Body of pancreas (tissue), 4 donors: Measurements from ENCODE around the gene ZNF747. TPM values are rescaled to one million over a fixed set of nuclear protein-coding genes. Genes with fewer than 3 reads are reported as not detected.

ENCODE experiments used
- ATAC-seq: fragments of 150-250 bp; one replicate; pipeline ENCODE4 v1.9.1; 2016
- DNase-seq, 4 donors: peaks; one replicate each; pipeline ENCODE4 v3.0.0-alpha.2; 2019
- H3K27ac ChIP-seq, 4 donors: fragments of 200-600 bp; sonication (generic); 1 replicate in 3 of 4; 2 replicates in 1 of 4; pipeline versions ENCODE4 v1.5.1 to v1.6.1; 2016 to 2019; ENCODE audit warnings: mild to moderate bottlenecking in 1 of 4, mixed read lengths in 1 of 4, moderate library complexity in 1 of 4
- H3K27me3 ChIP-seq, 2 donors: fragments of 200-600 bp; sonication (generic); one replicate each; pipeline ENCODE4 v1.6.0; 2016; ENCODE audit warnings: mild to moderate bottlenecking in 1 of 2
- H3K36me3 ChIP-seq, 2 donors: fragments of 200-600 bp; sonication (generic); replicated peaks in 1 of 2; 2 replicates each; pipeline ENCODE4 v1.5.1; 2016; ENCODE audit warnings: low read depth in 2 of 2; ENCODE audit not compliant: insufficient read depth in 1 of 2
- H3K4me1 ChIP-seq: fragments of 200-600 bp; sonication (generic); one replicate; pipeline ENCODE4 v1.6.0; 2016
- H3K4me3 ChIP-seq, 2 donors: fragments of 200-600 bp; sonication (generic); 1 replicate in 1 of 2; 2 replicates in 1 of 2; pipeline ENCODE4 v1.5.1; 2016 to 2019
- H3K9me3 ChIP-seq, 3 donors: fragments of 200-600 bp; sonication (generic); 1 replicate in 2 of 3; 2 replicates in 1 of 3; pipeline ENCODE4 v1.5.1; 2016
- CTCF ChIP-seq, 7 experiments: fragments of 450-650 bp in 4 of 7; fragments of 200-600 bp in 3 of 7; sonication (generic) in 3 of 7; IDR thresholded peaks; one replicate each; pipeline ENCODE4 v1.5.1; 2016 to 2019; ENCODE audit warnings: antibody characterized with exemption in 7 of 7
- POLR2A ChIP-seq, 3 donors: fragments of 450-650 bp; IDR thresholded peaks; one replicate each; pipeline ENCODE4 v1.6.1; 2016; ENCODE audit warnings: antibody characterized with exemption in 3 of 3, mild to moderate bottlenecking in 2 of 3
- WGBS, 2 donors: methylation state at CpG; one replicate each; pipeline ENCODE4 v1.1.5; 2017; 5-methylcytosine and 5-hydroxymethylcytosine counted together
- intact Hi-C: fragments of 100-400 bp; cut with DNase I; formaldehyde crosslinking; loops from one replicate; pipeline ENCODE4 v1.15.1; 2023
- total RNA-seq, 2 donors: library from RNA; depleted of rRNA; stranded (reverse); fragments of >200 nt; gene quantifications; one replicate each; pipeline ENCODE4 v1.1.0, GENCODE V29; 2016

ZNF747 gene
- total RNA-seq, 2 donors from 2014 or later = 10.2 to 11.4 TPM

GRCh38 chr16:30535777-30536190 lies 1.1 kb upstream of the ZNF747 start:
- peak overlapping the region in 1 of 2 donors; percentile 79 for H3K4me3 ChIP-seq
- H3K4me1 ChIP-seq = peaks cover 44% of the 10 kb centered on the region
- intact Hi-C loops = no loop called here
- DNase-seq = peak; percentile 76 to 86 (median 83)
- H3K27ac ChIP-seq = peak overlapping the region; percentile 92 to 98 (median 96)
- TF ChIP-seq POLR2A (IDR thresholded peaks at IDR 0.05) = no peak
- TF ChIP-seq CTCF (IDR thresholded peaks at IDR 0.05) = peak; percentile 48 to 80 (median 70)
- H3K27me3 ChIP-seq = no peaks in the 10 kb centered on the region
- peaks cover 0 to 2% of the 10 kb centered on the region in 2 donors for H3K36me3 ChIP-seq
- peak; percentile 65 for ATAC-seq
- no peaks in the 10 kb centered on the region for H3K9me3 ChIP-seq
- WGBS, 2 donors = 20% methylated on average over 12 of the region's 12 CpGs

GRCh38 chr16:30535106-30535776 lies 583 bp upstream of the ZNF747 start:
- ATAC-seq = peak; percentile 19
- H3K27ac ChIP-seq = peak overlapping the region; percentile 92 to 98 (median 96)

GRCh38 chr16:30533748-30534367 lies 800 bp downstream of the ZNF747 start:
- no peak for TF ChIP-seq CTCF (IDR thresholded peaks at IDR 0.05)
- TF ChIP-seq POLR2A (IDR thresholded peaks at IDR 0.05) = no peak

More at GRCh38 chr16:30535106-30535776, 583 bp upstream of the ZNF747 start:
- TF ChIP-seq POLR2A (IDR thresholded peaks at IDR 0.05) (peak in 1 of 3 donors; percentile 87), CTCF (IDR thresholded peaks at IDR 0.05) (no peak)
- Histone ChIP-seq H3K9me3 (no peaks in the 10 kb centered on the region), H3K36me3 (peaks cover 0 to 2% of the 10 kb centered on the region in 2 donors), H3K4me3 (peak overlapping the region; percentile 77 to 79), H3K27me3 (no peaks in the 10 kb centered on the region), H3K4me1 (peaks cover 43% of the 10 kb centered on the region)
- intact Hi-C loops = no loop called here
- WGBS, 2 donors = 4 to 6% methylated on average over 18 of the region's 18 CpGs
- DNase-seq = no peak

GRCh38 chr16:30533146-30533522 lies 1.5 kb downstream of the ZNF747 start:
- intact Hi-C loops = no loop called here
- no peak for TF ChIP-seq CTCF (IDR thresholded peaks at IDR 0.05)
- TF ChIP-seq POLR2A (IDR thresholded peaks at IDR 0.05) = peak in 1 of 3 donors; percentile 11
- Histone ChIP-seq H3K4me3 (no peak overlapping the region), H3K27me3 (no peaks in the 10 kb centered on the region), H3K27ac (peak overlapping the region in 2 of 4 donors; percentile 97 to 98), H3K9me3 (no peaks in the 10 kb centered on the region), H3K4me1 (peaks cover 39% of the 10 kb centered on the region), H3K36me3 (peaks cover 0 to 2% of the 10 kb centered on the region in 2 donors)
- 54 to 61% methylated on average over 10 to 11 of the region's 11 CpGs for WGBS, 2 donors
- ATAC-seq = no peak
- DNase-seq = peak in 3 of 4 donors; percentile 32 to 37 (median 32)

More at GRCh38 chr16:30533748-30534367, 800 bp downstream of the ZNF747 start:
- Histone ChIP-seq H3K9me3 (no peaks in the 10 kb centered on the region), H3K36me3 (peaks cover 0 to 2% of the 10 kb centered on the region in 2 donors), H3K4me3 (peak overlapping the region; percentile 77 to 79), H3K27me3 (no peaks in the 10 kb centered on the region), H3K27ac (peak overlapping the region; percentile 92 to 98 (median 96)), H3K4me1 (peaks cover 33% of the 10 kb centered on the region)
- DNase-seq = no peak
- WGBS, 2 donors = 7 to 11% methylated on average over 10 to 29 of the region's 29 CpGs
- peak; percentile 3 for ATAC-seq
- intact Hi-C loops = no loop called here
